T follicular helper cell (primary cell): Measurements from ENCODE around the gene TIGD1.

ENCODE experiments used
- DNase-seq: peaks from one replicate; pipeline ENCODE4 v3.0.0-alpha.2; 2020; ENCODE audit warnings: low read depth

The TIGD1 gene

DNA sequence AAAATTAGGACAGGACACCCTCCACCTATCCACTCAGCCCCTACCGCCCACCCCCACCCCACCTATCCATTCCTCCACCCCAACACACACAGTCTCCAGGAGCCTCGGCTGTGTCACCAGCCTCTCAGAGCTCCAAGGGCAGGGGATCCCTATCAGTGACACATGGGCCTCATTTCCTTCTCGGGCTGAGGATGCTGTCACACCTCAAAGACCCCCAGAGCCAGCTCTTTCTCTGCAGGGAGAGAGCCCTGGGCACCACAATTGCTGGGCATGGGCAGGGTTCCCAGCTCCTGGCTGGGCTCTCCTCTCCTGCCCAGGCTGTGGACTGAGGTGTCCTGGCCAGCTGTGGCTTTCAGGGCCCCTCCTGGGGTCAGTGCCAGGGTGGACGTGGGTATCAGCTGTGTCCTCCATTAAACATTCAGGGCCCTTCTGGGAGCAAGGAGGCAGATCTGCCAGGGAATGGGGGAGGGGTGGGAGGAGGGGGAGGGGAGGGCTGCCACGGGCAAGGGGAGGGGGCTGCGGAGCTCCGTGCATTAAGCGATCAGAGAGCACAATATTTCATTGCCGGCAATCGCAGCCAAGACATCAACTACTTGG, 48.5 kb downstream of the TIGD1 start:
- no peak for DNase-seq

GRCh38 chr2:232501331-232501771, 49.0 kb downstream of the TIGD1 start:
- DNase-seq: no peak

DNA sequence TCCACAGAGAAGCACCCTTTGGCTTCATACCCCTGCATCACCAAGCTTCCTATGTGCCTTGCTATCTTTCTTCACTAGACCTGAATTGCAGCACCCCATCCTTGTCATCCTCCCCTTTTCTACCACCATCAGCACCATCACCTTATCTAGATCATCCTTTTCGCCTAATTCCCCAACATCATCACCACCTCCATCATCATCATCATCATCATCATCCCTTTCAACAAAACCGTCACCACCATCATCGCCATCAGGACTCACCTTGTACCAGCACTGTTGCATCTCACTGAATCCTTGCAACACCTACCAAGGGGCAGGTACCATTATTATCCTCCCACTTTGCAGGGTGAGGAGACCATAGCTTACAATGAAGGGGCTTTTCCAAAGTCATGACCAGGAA, 51.9 kb downstream of the TIGD1 start:
- no peak for DNase-seq
